Measurements from ENCODE around the gene FBXO40. TPM values are rescaled to one million over a fixed set of nuclear protein-coding genes. Genes with fewer than 3 reads are reported as not detected.

FBXO40 gene
- total RNA-seq, 2 donors from 2014 or later = not detected

- Mint-ChIP-seq H3K4me3 (no peak overlapping the region), H3K27ac (no peak overlapping the region), H3K4me1 (no peaks in the 10 kb centered on the region), H3K9me3 (no peaks in the 10 kb centered on the region), H3K27me3 (ENCODE audit: insufficient read depth) (no peaks in the 10 kb centered on the region), H3K36me3 (ENCODE audit: low read depth) (no peaks in the 10 kb centered on the region)
- H3K9ac ChIP-seq (ENCODE audit: extremely low read depth, low read length, poor library complexity, severe bottlenecking) = no peak overlapping the region
- no peaks in the 10 kb centered on the region for H3K4me1 ChIP-seq (ENCODE audit: control insufficient read depth, insufficient read depth, low read length)
- H3K36me3 ChIP-seq (ENCODE audit: control insufficient read depth, insufficient read depth, low read length) = no peaks in the 10 kb centered on the region
- no peak overlapping the region for H3K4me3 ChIP-seq (ENCODE audit: low read length)
- H3K27me3 ChIP-seq (ENCODE audit: control insufficient read depth, insufficient read depth, low read length, poor library complexity, severe bottlenecking) = no peaks in the 10 kb centered on the region
- no peak for DNase-seq
- no peak for TF ChIP-seq CTCF (conservative IDR thresholded peaks at IDR 0.05)
- H3K27ac ChIP-seq (ENCODE audit: low read depth, low read length) = no peak overlapping the region
- WGBS, 2 experiments (ENCODE audit: insufficient coverage in 1 of 2, insufficient read length in 1 of 2) = 80 to 81% methylated on average over 12 to 13 of the region's 14 CpGs
- H3K9me3 ChIP-seq (ENCODE audit: control insufficient read depth, low read length) = no peaks in the 10 kb centered on the region
These were observed 31.1 kb downstream of the FBXO40 start for GRCh38 chr3:121624147-121624899.

GRCh38 chr3:121626495-121626894 lies 33.3 kb downstream of the FBXO40 start:
- WGBS, 2 experiments (ENCODE audit: insufficient coverage in 1 of 2, insufficient read length in 1 of 2) = 94 to 95% methylated on average over 3 to 4 of the region's 4 CpGs
- Histone ChIP-seq H3K27me3 (ENCODE audit: control insufficient read depth, insufficient read depth, low read length, poor library complexity, severe bottlenecking) (no peaks in the 10 kb centered on the region), H3K27ac (ENCODE audit: low read depth, low read length) (no peak overlapping the region), H3K4me1 (ENCODE audit: control insufficient read depth, insufficient read depth, low read length) (no peaks in the 10 kb centered on the region), H3K36me3 (ENCODE audit: control insufficient read depth, insufficient read depth, low read length) (no peaks in the 10 kb centered on the region), H3K9me3 (ENCODE audit: control insufficient read depth, low read length) (no peaks in the 10 kb centered on the region), H3K9ac (ENCODE audit: extremely low read depth, low read length, poor library complexity, severe bottlenecking) (no peak overlapping the region), H3K4me3 (ENCODE audit: low read length) (no peak overlapping the region)
- no peak overlapping the region for H3K27ac Mint-ChIP-seq
- H3K4me3 Mint-ChIP-seq = no peak overlapping the region
- H3K9me3 Mint-ChIP-seq = no peaks in the 10 kb centered on the region
- TF ChIP-seq CTCF (conservative IDR thresholded peaks at IDR 0.05) = no peak
- no peaks in the 10 kb centered on the region for H3K36me3 Mint-ChIP-seq (ENCODE audit: low read depth)
- H3K27me3 Mint-ChIP-seq (ENCODE audit: insufficient read depth) = no peaks in the 10 kb centered on the region
- peaks cover 4% of the 10 kb centered on the region for H3K4me1 Mint-ChIP-seq
- no peak for DNase-seq

GRCh38 chr3:121627211-121627610 lies 34.0 kb downstream of the FBXO40 start:
- no peak for DNase-seq
- no peaks in the 10 kb centered on the region for H3K27me3 Mint-ChIP-seq (ENCODE audit: insufficient read depth)
- Histone ChIP-seq H3K36me3 (ENCODE audit: control insufficient read depth, insufficient read depth, low read length) (no peaks in the 10 kb centered on the region), H3K4me3 (ENCODE audit: low read length) (no peak overlapping the region), H3K27me3 (ENCODE audit: control insufficient read depth, insufficient read depth, low read length, poor library complexity, severe bottlenecking) (no peaks in the 10 kb centered on the region), H3K27ac (ENCODE audit: low read depth, low read length) (no peak overlapping the region), H3K4me1 (ENCODE audit: control insufficient read depth, insufficient read depth, low read length) (no peaks in the 10 kb centered on the region), H3K9me3 (ENCODE audit: control insufficient read depth, low read length) (no peaks in the 10 kb centered on the region), H3K9ac (ENCODE audit: extremely low read depth, low read length, poor library complexity, severe bottlenecking) (no peak overlapping the region)
- H3K4me3 Mint-ChIP-seq = no peak overlapping the region
- H3K27ac Mint-ChIP-seq = no peak overlapping the region
- TF ChIP-seq CTCF (conservative IDR thresholded peaks at IDR 0.05) = no peak
- H3K36me3 Mint-ChIP-seq (ENCODE audit: low read depth) = no peaks in the 10 kb centered on the region
- H3K4me1 Mint-ChIP-seq = peaks cover 9% of the 10 kb centered on the region
- 94 to 100% methylated on average over 1 to 4 of the region's 4 CpGs for WGBS, 2 experiments (ENCODE audit: insufficient coverage in 1 of 2, insufficient read length in 1 of 2)
- no peaks in the 10 kb centered on the region for H3K9me3 Mint-ChIP-seq

Data from endodermal cell (in vitro differentiated cells).